Hepatocyte (in vitro differentiated cells): ENCODE data around the gene KAT7. TPM values are rescaled to one million over a fixed set of nuclear protein-coding genes. Genes with fewer than 3 reads are reported as not detected.

ENCODE experiments used
- DNase-seq: peaks from one replicate; pipeline ENCODE4 v3.0.0-alpha.2; 2016; ENCODE audit warnings: low spot score
- H2AFZ ChIP-seq: fragments of 200-600 bp; sonication (generic); 2 replicates; pipeline ENCODE4 v1.6.0; 2016; ENCODE audit warnings: antibody characterized with exemption, mild to moderate bottlenecking
- H3K27ac ChIP-seq: fragments of 200-600 bp; sonication (generic); 2 replicates; pipeline ENCODE4 v1.5.1; 2016; ENCODE audit warnings: mild to moderate bottlenecking
- H3K27me3 ChIP-seq: fragments of 200-600 bp; sonication (generic); 2 replicates; pipeline ENCODE4 v1.6.1; 2016
- H3K36me3 ChIP-seq: fragments of 200-600 bp; sonication (generic); replicated peaks from 2 replicates; pipeline ENCODE4 v1.5.1; 2016; ENCODE audit warnings: low read depth; ENCODE audit not compliant: insufficient read depth
- H3K4me1 ChIP-seq: fragments of 200-600 bp; sonication (generic); 2 replicates; pipeline ENCODE4 v1.5.1; 2016; ENCODE audit warnings: mild to moderate bottlenecking, moderate library complexity; ENCODE audit not compliant: insufficient read depth
- H3K4me2 ChIP-seq: fragments of 200-600 bp; sonication (generic); 2 replicates; pipeline ENCODE4 v1.6.0; 2016
- H3K4me3 ChIP-seq: fragments of 200-600 bp; sonication (generic); 2 replicates; pipeline ENCODE4 v1.5.1; 2016; ENCODE audit warnings: mild to moderate bottlenecking
- H3K79me2 ChIP-seq: fragments of 200-600 bp; sonication (generic); 2 replicates; pipeline ENCODE4 v1.6.0; 2017; ENCODE audit warnings: mild to moderate bottlenecking
- H3K9me2 ChIP-seq: fragments of 200-600 bp; sonication (generic); replicated peaks from 2 replicates; pipeline ENCODE4 v1.6.0; 2017; ENCODE audit warnings: mild to moderate bottlenecking; ENCODE audit not compliant: insufficient read depth
- H3K9me3 ChIP-seq: fragments of 200-600 bp; sonication (generic); 2 replicates; pipeline ENCODE4 v1.5.1; 2016; ENCODE audit warnings: low read depth, mild to moderate bottlenecking
- H4K20me1 ChIP-seq: fragments of 200-600 bp; sonication (generic); 2 replicates; pipeline ENCODE4 v1.6.0; 2016; ENCODE audit warnings: mild to moderate bottlenecking; ENCODE audit not compliant: insufficient read depth, poor library complexity, severe bottlenecking
- EZH2 ChIP-seq: fragments of 200-600 bp; sonication (generic); IDR thresholded peaks from 2 replicates; pipeline ENCODE4 v1.6.1; 2016; ENCODE audit warnings: antibody characterized with exemption, mild to moderate bottlenecking, borderline replicate concordance
- EZH2phosphoT487 ChIP-seq: fragments of 200-600 bp; sonication (generic); IDR thresholded peaks from one replicate; pipeline ENCODE4 v1.6.1; 2018; ENCODE audit warnings: antibody characterized with exemption, mild to moderate bottlenecking, low read depth, moderate library complexity; ENCODE audit not compliant: unreplicated experiment, severe bottlenecking
- WGBS: methylation state at CpG from one replicate; pipeline ENCODE4 v1.1.6; 2016; ENCODE audit warnings: low lambda C conversion rate; ENCODE audit errors: missing lambda C conversion rate; 5-methylcytosine and 5-hydroxymethylcytosine counted together
- polyA plus RNA-seq: library from polyadenylated mRNA; unstranded; fragments of >200 nt; fragmentation: Nextera tagmentation; extraction: Ambion mirVana; gene quantifications from 2 replicates; pipeline ENCODE4 v1.2.1, GENCODE V29; 2016
- total RNA-seq: library from RNA; depleted of rRNA; stranded (reverse); fragments of >200 nt; gene quantifications from 2 replicates; pipeline ENCODE4 v1.2.3, GENCODE V29; 2014
- TF ChIP-seq, protein P1 (sequence below): fragments of 200-600 bp; sonication (generic); IDR thresholded peaks from 2 replicates; pipeline ENCODE4 v1.5.1; 2016; ENCODE audit warnings: antibody characterized with exemption, mild to moderate bottlenecking; ENCODE audit not compliant: poor library complexity

KAT7 gene
- total and polyA plus RNA-seq, 2 experiments from 2014 or later = 21.4 to 30.1 TPM

DNA sequence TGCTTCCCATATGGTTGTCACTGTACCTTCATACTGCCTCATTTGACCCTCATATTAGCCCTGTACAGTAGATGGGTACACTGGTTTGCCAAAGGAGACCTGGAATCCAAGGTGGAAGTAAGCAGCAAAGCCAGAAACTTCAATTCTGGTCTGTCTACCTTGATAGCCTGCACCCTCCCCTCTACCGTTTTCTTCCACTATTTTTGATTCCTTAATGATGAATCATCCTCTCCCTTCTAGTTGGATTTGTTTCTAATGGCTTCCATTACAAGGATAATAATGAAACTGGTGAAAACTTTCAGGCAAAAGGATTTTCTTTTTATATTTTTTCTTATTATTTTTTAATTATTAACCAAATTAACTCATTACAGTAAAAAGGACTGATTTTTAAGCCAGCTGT is 42.1 kb downstream of the KAT7 start:
- H3K4me3 ChIP-seq = no peak overlapping the region
- no peaks in the 10 kb centered on the region for H3K4me1 ChIP-seq
- no peaks in the 10 kb centered on the region for H3K79me2 ChIP-seq
- H3K27me3 ChIP-seq = no peaks in the 10 kb centered on the region
- no peak overlapping the region for H3K4me2 ChIP-seq
- no peaks in the 10 kb centered on the region for H3K36me3 ChIP-seq
- TF ChIP-seq EZH2 (no peak), EZH2phosphoT487 (no peak)
- TF ChIP-seq, protein P1, sequence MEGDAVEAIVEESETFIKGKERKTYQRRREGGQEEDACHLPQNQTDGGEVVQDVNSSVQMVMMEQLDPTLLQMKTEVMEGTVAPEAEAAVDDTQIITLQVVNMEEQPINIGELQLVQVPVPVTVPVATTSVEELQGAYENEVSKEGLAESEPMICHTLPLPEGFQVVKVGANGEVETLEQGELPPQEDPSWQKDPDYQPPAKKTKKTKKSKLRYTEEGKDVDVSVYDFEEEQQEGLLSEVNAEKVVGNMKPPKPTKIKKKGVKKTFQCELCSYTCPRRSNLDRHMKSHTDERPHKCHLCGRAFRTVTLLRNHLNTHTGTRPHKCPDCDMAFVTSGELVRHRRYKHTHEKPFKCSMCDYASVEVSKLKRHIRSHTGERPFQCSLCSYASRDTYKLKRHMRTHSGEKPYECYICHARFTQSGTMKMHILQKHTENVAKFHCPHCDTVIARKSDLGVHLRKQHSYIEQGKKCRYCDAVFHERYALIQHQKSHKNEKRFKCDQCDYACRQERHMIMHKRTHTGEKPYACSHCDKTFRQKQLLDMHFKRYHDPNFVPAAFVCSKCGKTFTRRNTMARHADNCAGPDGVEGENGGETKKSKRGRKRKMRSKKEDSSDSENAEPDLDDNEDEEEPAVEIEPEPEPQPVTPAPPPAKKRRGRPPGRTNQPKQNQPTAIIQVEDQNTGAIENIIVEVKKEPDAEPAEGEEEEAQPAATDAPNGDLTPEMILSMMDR = no peak
- 52% methylated on average over 1 of the region's 1 CpG for WGBS
- H2AFZ ChIP-seq = no peak overlapping the region
- no peaks in the 10 kb centered on the region for H3K9me2 ChIP-seq
- H3K9me3 ChIP-seq = no peaks in the 10 kb centered on the region
- no peaks in the 10 kb centered on the region for H4K20me1 ChIP-seq
- H3K27ac ChIP-seq = no peak overlapping the region
- no peak for DNase-seq

DNA sequence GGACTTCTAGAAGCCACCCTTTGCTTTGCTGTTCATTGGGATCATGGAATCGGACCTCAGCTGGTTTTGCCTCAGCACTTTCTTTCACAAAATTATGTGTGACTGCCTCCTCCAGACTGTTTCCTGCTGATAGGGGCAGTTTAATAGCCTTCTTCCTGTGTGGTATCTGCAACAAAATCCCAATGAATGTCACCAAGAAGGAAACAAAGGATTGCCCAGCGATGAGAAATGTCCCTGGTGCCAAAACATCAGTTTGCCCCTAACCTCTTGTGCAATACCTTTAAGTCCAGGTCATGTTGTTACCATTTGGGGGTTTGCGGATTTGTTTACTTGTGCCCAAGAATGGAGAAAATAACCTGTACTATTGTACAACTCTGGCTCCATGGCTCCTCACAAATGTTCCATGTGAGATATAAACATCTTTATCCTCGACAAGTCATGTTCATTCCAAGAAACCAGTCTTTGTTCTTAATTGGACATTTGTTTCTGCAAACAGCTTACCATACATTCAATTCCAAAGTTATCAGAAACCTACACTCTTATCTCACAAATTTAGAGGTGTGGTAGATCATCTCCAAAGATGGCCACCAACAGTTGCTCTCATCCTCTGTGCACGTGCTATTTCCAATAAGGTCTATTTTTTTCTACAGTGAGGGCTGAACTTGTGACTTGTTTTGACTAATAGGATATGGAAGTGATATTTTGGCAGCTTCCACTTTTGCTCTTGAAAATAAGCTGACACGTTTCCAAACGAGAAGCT is 44.5 kb downstream of the KAT7 start:
- Histone ChIP-seq H4K20me1 (no peaks in the 10 kb centered on the region), H3K36me3 (no peaks in the 10 kb centered on the region), H3K9me2 (no peaks in the 10 kb centered on the region), H3K79me2 (no peaks in the 10 kb centered on the region), H3K4me3 (no peak overlapping the region), H2AFZ (no peak overlapping the region), H3K27me3 (no peaks in the 10 kb centered on the region), H3K27ac (no peak overlapping the region), H3K4me2 (no peak overlapping the region), H3K9me3 (no peaks in the 10 kb centered on the region), H3K4me1 (no peaks in the 10 kb centered on the region)
- 75% methylated on average over 7 of the region's 7 CpGs for WGBS
- TF ChIP-seq, protein P1 = no peak
- TF ChIP-seq EZH2 = no peak
- no peak for DNase-seq

DNA sequence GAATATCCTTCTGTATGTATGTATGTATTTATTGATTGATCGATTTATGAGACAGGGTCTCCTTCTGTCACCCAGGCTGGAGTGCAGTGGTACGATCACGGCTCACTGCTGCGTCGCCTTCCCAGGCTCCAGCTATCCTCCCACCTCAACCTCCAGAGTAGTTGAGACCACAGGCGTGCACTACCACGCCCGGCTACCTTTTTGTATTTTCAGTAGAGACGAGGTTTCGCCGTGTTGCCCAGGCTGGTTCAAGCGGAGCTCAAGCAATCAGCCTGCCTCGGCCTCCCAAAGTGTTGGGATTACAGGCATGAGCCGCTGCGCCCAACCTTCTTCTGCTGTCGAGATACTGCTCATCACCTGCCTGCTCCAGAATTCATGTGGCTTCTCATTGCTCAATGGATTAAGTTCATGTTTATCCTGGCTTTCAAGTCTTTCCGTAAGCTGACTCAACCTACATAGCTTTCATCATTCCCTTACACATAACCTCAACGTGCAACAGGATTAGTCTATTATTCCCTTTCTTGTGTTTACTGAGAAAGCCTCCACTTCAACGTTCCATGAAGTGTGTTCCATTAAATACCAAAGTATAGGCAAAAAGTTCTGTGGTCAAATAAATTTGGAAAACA is 45.8 kb downstream of the KAT7 start:
- H3K36me3 ChIP-seq = no peaks in the 10 kb centered on the region
- DNase-seq = no peak
- no peaks in the 10 kb centered on the region for H4K20me1 ChIP-seq
- H3K4me2 ChIP-seq = no peak overlapping the region
- no peaks in the 10 kb centered on the region for H3K79me2 ChIP-seq
- no peak overlapping the region for H2AFZ ChIP-seq
- H3K9me3 ChIP-seq = no peaks in the 10 kb centered on the region
- TF ChIP-seq EZH2 = no peak
- TF ChIP-seq, protein P1 = no peak
- TF ChIP-seq EZH2phosphoT487 = no peak
- H3K4me1 ChIP-seq = no peaks in the 10 kb centered on the region
- no peak overlapping the region for H3K4me3 ChIP-seq
- H3K9me2 ChIP-seq = no peaks in the 10 kb centered on the region
- H3K27me3 ChIP-seq = no peaks in the 10 kb centered on the region
- 97% methylated on average over 18 of the region's 19 CpGs for WGBS
- H3K27ac ChIP-seq = no peak overlapping the region
